ENCODE results near the gene PLA1A. TPM values are rescaled to one million over a fixed set of nuclear protein-coding genes. Genes with fewer than 3 reads are reported as not detected.

Gene PLA1A
- total RNA-seq, 3 donors from 2014 or later: 0.59 to 4.9 (median 2.1) TPM

DNA sequence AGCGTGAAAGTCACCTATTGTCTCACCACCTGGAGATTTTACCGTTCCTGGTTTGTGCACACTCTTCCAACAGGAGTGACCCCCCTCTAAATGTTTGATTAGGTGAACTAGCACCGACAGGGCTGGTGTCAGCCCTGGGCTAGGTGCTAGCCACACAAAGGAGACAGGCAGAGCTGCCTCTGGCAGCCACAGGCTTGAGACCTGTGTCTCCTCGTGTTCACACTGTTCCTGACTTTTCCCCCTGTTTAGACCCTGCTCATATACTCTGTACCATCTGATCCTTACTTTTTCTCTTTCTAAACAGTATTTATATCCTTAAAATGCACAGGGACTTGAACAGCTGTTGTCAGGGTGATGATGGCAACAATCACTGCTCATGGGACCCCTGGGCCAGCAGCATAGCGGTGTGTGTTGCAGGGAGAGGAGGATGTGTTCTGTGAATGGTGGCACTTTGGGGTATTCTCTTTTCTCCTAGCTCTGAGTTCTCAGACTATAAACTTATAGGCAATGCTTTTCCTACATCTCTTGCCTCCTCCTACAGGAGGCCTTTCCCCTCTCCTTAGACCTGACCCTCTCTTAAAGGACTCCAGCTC lies 43.8 kb upstream of the PLA1A start:
- no peaks in the 10 kb centered on the region for H3K4me1 ChIP-seq
- no peak overlapping the region for H3K27ac ChIP-seq
- no peaks in the 10 kb centered on the region for H3K27me3 ChIP-seq
- no peaks in the 10 kb centered on the region for H3K36me3 ChIP-seq
- H3K4me3 ChIP-seq: no peak overlapping the region
- intact Hi-C loops (cut with DNase I; ENCODE audit: low total_unique reads): no loop called here
- DNase-seq (ENCODE audit: low spot score in 2 of 2): no peak
- H3K9me3 ChIP-seq: no peaks in the 10 kb centered on the region
- TF ChIP-seq POLR2A (IDR thresholded peaks at IDR 0.05) (no peak), POLR2AphosphoS5 (IDR thresholded peaks at IDR 0.05) (no peak)
- TF ChIP-seq, protein P1, sequence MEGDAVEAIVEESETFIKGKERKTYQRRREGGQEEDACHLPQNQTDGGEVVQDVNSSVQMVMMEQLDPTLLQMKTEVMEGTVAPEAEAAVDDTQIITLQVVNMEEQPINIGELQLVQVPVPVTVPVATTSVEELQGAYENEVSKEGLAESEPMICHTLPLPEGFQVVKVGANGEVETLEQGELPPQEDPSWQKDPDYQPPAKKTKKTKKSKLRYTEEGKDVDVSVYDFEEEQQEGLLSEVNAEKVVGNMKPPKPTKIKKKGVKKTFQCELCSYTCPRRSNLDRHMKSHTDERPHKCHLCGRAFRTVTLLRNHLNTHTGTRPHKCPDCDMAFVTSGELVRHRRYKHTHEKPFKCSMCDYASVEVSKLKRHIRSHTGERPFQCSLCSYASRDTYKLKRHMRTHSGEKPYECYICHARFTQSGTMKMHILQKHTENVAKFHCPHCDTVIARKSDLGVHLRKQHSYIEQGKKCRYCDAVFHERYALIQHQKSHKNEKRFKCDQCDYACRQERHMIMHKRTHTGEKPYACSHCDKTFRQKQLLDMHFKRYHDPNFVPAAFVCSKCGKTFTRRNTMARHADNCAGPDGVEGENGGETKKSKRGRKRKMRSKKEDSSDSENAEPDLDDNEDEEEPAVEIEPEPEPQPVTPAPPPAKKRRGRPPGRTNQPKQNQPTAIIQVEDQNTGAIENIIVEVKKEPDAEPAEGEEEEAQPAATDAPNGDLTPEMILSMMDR (IDR thresholded peaks at IDR 0.05): no peak

- no peaks in the 10 kb centered on the region for H3K9me3 ChIP-seq
- H3K27me3 ChIP-seq: no peaks in the 10 kb centered on the region
- H3K27ac ChIP-seq: no peak overlapping the region
- H3K36me3 ChIP-seq: no peaks in the 10 kb centered on the region
- intact Hi-C loops (cut with DNase I; ENCODE audit: low total_unique reads): no loop called here
- no peak overlapping the region for H3K4me3 ChIP-seq
- no peaks in the 10 kb centered on the region for H3K4me1 ChIP-seq
- TF ChIP-seq, protein P1 (IDR thresholded peaks at IDR 0.05): no peak
- TF ChIP-seq POLR2A (IDR thresholded peaks at IDR 0.05) (no peak), POLR2AphosphoS5 (IDR thresholded peaks at IDR 0.05) (no peak)
- DNase-seq (ENCODE audit: low spot score in 2 of 2): no peak
Observed at GRCh38 chr3:119555309-119555735, 42.4 kb upstream of the PLA1A start.

- intact Hi-C loops (cut with DNase I; ENCODE audit: low total_unique reads): no loop called here
- Histone ChIP-seq H3K4me3 (no peak overlapping the region), H3K4me1 (no peaks in the 10 kb centered on the region), H3K27ac (no peak overlapping the region), H3K27me3 (no peaks in the 10 kb centered on the region), H3K36me3 (no peaks in the 10 kb centered on the region), H3K9me3 (no peaks in the 10 kb centered on the region)
- DNase-seq (ENCODE audit: low spot score in 2 of 2): no peak
- TF ChIP-seq, protein P1 (IDR thresholded peaks at IDR 0.05): no peak
- TF ChIP-seq POLR2A (IDR thresholded peaks at IDR 0.05) (no peak), POLR2AphosphoS5 (IDR thresholded peaks at IDR 0.05) (no peak)
Observed at GRCh38 chr3:119555929-119556328, 41.8 kb upstream of the PLA1A start.

- intact Hi-C loops (cut with DNase I; ENCODE audit: low total_unique reads): no loop called here
- H3K9me3 ChIP-seq: no peaks in the 10 kb centered on the region
- TF ChIP-seq, protein P1 (IDR thresholded peaks at IDR 0.05): no peak
- no peak for TF ChIP-seq POLR2A (IDR thresholded peaks at IDR 0.05)
- H3K27me3 ChIP-seq: no peaks in the 10 kb centered on the region
- no peak overlapping the region for H3K27ac ChIP-seq
- no peak for DNase-seq (ENCODE audit: low spot score in 2 of 2)
- H3K4me3 ChIP-seq: no peak overlapping the region
- H3K4me1 ChIP-seq: no peaks in the 10 kb centered on the region
- H3K36me3 ChIP-seq: no peaks in the 10 kb centered on the region
Observed at GRCh38 chr3:119557192-119557876, 40.4 kb upstream of the PLA1A start.

DNA sequence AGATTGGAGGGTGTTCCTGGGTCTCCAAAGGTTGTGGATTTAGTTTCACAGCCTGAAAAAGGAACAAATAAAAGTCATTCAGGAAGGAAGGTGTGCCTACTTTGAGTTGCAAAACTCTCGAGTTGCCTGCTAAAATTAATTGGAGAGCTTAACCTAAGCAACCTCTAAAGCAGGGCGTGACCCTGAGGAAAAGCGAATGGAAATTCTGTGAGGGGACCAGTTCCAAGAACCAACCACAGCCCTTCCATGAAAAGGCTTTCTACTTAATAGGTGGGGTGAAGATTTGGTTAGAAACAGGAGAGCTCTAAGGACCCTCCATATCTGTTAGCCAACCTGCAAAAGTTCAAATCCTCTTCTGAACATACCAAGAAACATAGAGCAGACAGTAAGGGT lies 39.8 kb upstream of the PLA1A start:
- H3K9me3 ChIP-seq: no peaks in the 10 kb centered on the region
- no peak overlapping the region for H3K4me3 ChIP-seq
- H3K27me3 ChIP-seq: no peaks in the 10 kb centered on the region
- no peak for DNase-seq (ENCODE audit: low spot score in 2 of 2)
- no peak overlapping the region for H3K27ac ChIP-seq
- no peaks in the 10 kb centered on the region for H3K36me3 ChIP-seq
- TF ChIP-seq POLR2A (IDR thresholded peaks at IDR 0.05): no peak
- TF ChIP-seq POLR2AphosphoS5 (IDR thresholded peaks at IDR 0.05): no peak
- TF ChIP-seq, protein P1 (IDR thresholded peaks at IDR 0.05): no peak
- H3K4me1 ChIP-seq: no peaks in the 10 kb centered on the region
- intact Hi-C loops (cut with DNase I; ENCODE audit: low total_unique reads): no loop called here
